ENCODE results near the gene RPS6KA1.
A peak's percentile ranks its signal among the peaks of the same experiment; 100 is the strongest.
"Not testable (repeated sequence)": the region's sequence is repeated elsewhere in the genome, so short reads cannot be mapped to it uniquely, and the experiment has no call there.

The RPS6KA1 gene

DNA sequence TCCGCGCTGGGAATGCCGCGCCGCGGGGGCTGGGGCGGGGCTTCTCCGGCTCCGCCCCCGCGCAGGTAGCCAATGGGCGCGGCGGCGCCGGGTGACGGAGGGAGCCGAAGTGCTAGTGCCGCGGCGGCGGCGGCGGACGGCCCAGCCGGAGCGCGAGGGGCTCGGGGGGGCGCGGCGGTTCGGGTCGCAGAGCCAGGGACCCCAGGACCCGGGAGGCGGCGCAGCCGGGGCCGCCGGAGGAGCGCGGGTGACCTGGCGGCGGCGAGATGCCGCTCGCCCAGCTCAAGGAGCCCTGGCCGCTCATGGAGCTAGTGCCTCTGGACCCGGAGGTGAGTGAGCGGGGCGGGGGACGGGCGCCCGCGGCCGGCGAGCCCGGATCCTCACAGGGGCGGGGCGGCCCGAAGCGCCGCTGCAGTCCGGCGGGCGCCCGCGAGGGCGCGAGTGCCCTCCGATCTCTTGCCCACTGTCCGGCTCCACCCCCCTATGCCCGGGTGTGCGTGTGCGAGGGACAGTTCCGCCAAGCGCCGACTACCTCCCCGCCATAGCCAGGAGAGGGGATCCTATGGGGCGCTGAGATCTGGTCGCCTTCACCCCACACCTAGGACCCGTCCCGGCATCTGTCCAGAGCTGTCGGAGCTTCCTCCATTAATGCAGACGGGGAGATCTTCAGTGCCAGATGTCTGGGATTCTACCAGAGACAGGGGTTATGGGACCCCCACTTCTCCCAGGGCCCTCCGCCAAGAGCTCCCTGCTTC is at the start of gene RPS6KA1:
Gene RPS6KA1 (plus strand): TSS at position 107 of the 755 bp plus-strand sequence. CDS start 160 bp downstream, at position 267.
- DNase-seq (ENCODE audit: low read depth, low spot score) = peak; percentile 62

DNA sequence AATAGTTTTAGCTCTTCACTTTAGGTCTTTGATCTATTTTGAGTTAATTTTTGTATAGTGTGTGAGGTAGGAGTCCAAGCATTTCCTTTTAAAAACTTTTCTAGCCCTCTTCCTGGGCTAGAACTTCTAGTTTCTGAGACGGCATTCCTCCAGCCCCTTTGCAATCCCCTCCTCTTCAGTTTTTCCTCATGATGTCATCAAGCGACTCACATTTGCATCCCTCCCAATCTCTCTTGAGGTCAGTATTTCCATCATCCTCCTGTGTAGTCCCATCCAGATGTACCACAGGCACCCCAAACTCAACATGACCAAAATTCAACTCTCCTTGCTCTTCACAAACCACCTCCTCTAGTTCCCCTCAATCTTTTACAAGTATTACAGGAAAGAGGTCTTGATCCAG is 46.6 kb upstream of the RPS6KA1 start:
- no peak for DNase-seq (ENCODE audit: low read depth, low spot score)

DNA sequence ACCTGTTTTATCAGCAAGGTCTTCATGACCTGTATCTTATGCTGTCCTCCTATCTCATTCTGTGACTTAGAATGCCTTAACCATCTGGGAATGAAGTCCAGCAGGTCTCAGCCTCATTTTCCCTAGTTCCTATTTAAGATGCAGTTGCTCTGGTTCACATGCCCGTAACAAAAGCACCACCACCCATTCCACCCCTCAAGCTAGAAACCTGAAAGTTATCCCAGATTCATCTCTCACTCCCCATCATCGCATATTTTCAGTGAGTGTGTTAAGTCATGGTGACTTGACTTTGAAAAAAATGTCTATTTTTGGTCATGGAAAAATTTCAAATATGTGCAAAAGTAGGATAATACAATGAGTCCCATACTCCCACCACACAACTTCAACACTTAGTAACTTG is 45.6 kb upstream of the RPS6KA1 start:
- no peak for DNase-seq (ENCODE audit: low read depth, low spot score)

DNA sequence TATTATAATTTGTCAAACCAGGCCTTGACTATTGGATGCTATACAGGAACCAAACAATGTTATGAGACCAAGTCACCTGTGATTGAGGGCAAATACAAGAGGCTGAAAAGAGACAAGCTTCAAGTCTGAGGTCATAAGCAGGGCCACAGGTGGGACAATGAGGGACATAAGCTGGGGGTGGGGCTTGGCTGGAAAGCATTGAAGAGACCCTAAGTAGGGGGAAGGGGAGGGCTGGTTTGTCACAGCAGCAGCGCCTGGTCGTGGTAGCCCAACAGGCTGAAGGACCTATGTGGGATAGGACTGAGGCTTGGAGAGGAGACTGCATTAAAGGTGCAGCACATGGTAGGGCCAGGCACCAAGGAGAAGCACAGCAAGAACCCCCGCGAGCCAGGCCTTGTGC is 39.4 kb upstream of the RPS6KA1 start:
- DNase-seq (ENCODE audit: low read depth, low spot score) = no peak

DNA sequence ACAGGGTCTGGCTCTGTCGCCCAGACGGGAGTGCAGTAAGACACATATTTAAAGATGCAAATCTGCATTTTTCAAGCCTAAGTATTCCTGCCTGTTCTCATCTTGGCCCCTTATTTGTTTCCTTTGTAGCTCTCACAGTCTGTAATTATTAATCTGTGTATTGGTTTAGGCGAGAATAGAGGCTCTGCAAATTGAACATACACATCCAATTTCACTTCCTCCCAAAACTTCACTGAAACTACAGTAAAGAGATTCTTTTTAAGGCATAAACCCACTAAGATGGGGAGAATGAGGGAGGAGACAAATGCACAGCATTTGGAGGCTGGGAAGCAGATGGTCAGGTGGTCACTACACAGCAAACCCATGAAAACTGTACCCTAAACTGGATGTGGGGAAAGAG is 36.3 kb upstream of the RPS6KA1 start:
- no peak for DNase-seq (ENCODE audit: low read depth, low spot score)

DNA sequence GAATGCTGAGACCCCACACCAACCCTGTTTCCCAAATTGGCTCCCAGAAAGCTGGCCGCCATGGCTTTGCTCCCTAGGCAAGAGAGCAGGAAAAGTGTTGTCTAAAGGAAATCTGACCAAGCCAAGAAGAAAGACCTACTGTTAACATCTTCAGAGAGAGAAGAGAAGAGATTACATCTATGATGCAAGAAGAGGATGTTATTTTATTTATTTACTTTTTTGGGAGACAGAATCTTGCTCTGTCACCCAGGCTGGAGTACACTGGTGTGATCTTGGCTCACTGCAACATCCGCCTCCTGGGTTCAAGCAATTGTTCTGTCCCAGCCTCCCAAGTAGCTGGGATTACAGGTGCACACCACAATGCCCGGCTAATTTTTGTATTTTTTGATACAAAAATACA is 35.6 kb upstream of the RPS6KA1 start:
- no peak for DNase-seq (ENCODE audit: low read depth, low spot score)

DNA sequence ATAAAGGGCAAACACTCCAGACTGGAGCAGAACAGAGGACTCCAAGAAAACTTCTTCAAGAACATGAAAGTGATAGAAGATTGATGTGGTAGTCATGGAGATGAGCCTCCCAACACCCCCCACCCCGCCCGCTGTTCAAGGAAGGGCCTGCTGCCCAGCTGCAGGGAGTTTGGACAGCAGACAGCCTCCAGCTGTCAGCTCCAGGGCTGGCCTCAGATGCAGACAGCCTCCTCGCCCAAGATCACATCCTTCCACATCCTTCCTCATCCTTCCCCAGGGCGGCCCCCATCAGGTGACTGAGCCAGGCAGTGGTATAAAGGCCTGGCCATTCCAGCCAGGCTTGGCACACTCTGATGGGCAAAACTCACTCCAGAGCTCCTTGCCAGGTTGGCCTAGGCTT is 32.7 kb upstream of the RPS6KA1 start:
- no peak for DNase-seq (ENCODE audit: low read depth, low spot score)

DNA sequence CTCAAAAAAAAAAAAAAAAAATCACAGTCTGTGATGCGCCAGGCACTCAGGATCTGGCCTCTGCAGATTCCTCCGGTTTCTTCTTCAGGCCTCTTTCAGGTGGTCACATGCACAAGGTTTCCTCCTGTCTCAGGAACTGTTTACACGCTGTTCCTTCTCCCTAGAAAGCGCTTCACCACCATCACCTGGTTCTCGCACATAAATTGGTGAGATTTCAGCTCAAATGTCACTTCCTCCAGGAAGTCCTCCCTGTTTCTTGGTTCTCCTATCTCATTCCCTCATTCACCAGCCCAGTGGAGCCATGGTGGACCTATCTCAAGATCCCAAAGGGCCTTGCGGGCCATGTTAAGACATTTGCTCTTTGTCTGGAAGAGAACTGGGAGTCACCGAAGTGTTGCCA is 30.7 kb upstream of the RPS6KA1 start:
- DNase-seq (ENCODE audit: low read depth, low spot score) = no peak

DNA sequence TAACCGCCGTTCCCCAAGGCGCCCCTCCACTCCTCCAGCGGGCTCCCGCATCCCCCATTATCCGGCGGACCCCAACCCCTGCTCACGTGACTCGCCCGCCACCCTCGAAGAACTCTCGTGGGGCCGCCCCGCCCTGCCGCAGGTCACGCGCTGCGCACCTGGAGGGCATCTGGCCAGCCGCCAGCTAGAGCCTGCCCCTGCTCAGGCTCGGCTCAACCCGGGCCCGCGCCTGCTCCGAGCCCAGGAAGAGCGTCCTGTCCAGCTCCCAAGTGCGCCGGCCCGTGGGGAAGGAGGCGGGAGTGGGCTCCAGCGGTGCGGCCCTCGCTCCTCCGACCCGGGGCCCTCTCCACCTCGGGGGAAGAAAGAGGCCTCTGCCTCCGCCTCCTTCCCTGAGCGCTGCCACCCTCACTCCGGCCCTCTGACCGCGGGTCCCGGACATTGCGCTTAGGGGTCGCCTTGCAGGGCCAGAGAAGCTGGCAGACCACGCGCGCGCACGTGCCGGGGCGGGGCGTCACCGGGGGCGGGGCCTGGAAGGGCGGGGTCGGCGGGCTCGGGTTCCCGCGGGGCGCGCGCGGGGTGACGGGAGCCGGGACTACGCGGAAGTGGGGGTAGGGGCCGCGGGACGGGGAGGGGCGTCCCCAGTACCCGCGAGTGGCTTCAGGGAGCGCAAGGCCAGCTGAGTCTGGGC is 28.9 kb upstream of the RPS6KA1 start:
- peak; percentile 82 for DNase-seq (ENCODE audit: low read depth, low spot score)

DNA sequence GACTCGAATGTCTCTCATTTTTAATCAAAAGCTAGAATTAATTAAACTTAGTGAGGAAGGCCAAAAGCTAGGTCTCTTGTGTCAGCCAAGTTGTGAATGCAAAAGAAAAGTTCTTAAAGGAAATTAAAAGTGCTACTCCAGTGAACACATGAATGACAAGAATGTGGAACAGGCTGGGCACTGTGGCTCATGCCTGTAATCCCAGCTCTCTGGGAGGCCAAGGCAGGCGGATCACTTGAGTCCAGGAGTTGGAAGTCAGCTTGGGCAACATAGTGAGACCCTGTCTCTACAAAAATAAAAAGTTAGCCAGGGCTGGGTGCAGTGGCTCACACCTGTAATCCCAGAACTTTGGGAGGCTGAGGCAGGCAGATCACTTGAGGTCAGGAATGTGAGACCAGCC is 18.9 kb upstream of the RPS6KA1 start:
- not testable (repeated sequence) for DNase-seq (ENCODE audit: low read depth, low spot score)

DNA sequence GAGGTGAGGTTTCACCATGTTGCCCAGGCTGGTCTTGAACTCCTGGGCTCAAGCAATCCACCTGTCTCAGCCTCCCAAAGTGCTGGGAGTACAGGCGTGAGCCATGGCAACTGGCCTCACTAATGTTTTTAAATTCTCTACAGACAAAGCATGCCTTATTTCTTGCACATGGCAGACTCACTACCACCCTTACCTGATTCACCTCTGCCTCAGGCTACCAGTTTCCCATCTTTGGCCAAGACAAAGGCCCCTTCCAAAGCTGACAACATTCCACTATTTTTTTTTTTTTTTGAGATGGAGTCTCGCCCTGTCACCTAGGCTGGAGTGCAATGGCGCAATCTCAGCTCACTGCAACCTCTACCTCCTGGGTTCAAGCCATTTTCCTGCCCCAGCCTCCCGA is 13.7 kb upstream of the RPS6KA1 start:
- not testable (repeated sequence) for DNase-seq (ENCODE audit: low read depth, low spot score)

DNA sequence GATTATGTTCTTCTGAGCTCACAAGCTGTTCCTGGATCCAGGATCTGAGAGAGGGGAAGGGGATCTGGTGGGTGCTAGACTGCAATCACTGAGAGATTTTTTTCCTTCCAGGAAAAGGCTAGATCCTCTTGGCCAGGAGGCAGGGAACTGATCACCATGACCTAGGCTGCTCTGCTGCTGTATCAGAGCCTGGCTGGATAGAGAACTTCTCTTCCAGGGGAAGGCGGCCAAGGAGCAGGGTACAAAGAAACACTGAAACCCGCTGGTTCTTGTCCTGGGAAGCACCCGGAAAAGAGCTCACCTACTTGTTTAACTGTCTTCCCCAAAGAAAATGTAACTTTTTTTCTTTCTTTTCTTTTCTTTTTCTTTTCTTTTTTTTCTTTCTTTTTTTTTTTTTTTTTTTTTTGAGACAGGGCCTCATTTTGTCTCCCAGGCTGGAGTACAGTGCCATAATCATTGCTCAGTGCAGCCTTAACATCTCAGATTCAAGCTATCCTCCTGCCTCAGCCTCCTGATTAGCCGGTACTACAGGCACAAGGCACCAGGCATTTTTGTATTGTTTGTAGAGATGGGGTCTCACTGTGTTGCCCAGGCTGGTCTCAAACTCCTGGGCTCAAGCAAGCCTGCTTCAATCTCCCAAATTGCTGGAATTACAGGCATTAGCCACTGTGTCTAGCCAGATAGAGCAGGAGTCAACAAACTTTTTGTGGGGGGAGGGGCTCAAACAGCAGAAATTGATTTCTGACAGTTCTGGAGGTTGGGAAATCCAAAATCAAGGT is 12.4 kb upstream of the RPS6KA1 start:
- DNase-seq (ENCODE audit: low read depth, low spot score) = no peak

DNA sequence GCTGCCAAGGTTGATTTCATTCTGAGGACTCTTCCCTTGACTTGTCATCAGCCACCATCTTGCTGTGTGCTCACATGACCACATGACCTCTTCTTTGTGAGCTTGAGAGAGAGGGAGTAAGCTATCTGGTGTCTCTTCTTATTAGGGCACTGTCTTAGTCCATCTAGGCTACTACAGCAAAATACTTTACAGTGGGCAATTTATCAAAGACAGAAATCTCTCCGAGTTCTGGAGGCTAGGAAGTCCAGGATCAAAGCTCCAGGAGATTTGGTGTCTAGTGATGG is 11.9 kb upstream of the RPS6KA1 start:
- DNase-seq (ENCODE audit: low read depth, low spot score) = no peak

DNA sequence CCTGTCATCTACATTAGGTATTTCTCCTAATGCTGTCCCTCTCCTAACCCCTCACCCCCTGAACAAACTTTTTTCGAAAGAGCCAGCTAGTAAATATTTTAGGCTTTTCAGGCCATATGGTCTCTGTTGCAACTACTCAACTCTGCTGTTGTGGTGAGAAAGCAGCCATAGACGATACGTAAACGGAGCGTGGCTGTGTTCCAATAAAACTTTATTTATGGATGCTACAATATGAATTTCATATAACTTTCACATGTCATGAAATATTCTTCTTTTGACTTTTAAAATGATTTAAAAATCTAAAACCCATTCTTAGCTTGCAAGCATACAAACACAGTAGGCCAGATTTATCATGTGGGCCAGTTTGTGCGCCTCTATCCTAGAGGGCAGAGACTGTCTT is 11.2 kb upstream of the RPS6KA1 start:
- DNase-seq (ENCODE audit: low read depth, low spot score) = no peak

DNA sequence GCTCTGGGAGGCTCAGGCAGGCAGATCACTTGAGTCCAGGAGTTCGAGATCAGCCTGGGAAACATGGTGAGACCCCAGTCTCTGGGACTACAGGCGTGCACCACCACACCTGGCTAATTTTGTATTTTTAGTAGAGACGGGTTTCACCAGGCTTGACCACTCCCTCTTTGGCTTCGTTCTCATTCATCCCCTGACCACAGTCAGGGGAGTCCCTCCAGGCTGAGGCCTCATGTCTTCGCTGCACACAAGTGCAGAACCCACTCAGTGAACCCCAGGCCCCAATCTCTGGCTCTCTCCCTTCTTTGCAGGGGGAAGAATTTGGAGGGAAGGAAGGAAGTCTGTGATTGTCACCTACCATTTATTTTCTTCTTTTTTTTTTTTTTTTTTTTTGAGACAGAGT is 9.2 kb upstream of the RPS6KA1 start:
- no peak for DNase-seq (ENCODE audit: low read depth, low spot score)

DNA sequence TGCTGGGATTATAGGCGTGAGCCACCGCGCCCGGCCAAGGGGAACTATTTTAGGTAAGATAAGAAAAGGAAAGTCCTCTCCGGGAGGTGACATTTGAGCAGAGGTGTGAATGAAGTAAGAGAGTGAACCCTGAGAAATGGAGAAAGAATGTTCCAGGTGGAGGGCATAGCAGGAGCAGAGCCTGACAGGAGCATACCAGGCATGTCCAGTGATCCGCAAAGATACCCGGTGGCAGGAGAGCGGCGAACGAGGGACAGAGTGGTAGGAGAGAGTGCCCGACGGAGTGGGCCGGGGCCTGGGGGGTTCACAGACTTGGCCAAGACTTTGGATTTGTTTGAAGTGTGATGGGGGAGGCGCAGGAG is 7.9 kb upstream of the RPS6KA1 start:
- no peak for DNase-seq (ENCODE audit: low read depth, low spot score)

DNA sequence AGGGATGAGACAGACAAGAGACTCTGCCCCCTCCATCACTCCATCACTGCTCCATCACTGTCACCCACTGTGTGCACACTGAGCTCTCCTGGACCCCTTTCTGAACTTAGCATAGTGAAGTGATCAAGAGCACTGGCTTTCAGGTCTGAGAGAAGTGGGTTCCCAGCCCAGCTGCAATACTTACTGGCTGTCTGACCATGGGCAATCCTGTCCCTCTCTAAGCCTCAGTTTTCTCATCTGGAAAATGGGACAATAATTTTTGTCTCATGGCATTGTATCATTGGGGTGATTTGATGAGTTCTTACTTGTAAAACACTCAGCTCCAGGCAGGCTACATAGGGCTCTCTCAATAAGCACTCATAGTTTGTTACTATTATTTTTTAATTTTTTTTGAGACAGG is 7.5 kb upstream of the RPS6KA1 start:
- DNase-seq (ENCODE audit: low read depth, low spot score) = no peak

DNA sequence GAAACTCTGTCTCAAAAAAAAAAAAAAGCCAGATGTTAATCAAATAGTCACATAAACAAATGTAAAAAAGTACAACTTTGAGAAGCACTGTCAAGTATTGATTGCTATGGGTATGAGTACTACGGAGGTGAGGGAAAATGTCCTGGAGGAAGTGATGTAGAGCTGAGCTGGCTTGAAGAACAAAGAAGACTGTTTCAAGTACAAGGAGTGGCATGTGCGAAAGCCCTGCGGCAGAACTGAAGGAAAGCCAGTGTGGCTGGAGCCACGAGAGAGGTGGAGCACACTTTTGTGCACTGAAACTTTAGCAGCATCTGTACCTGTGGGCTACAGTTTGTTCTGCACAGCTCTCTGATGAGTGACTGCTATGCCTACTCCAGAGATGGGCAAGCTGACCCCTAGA is 5.4 kb upstream of the RPS6KA1 start:
- peak; percentile 23 for DNase-seq (ENCODE audit: low read depth, low spot score)

DNA sequence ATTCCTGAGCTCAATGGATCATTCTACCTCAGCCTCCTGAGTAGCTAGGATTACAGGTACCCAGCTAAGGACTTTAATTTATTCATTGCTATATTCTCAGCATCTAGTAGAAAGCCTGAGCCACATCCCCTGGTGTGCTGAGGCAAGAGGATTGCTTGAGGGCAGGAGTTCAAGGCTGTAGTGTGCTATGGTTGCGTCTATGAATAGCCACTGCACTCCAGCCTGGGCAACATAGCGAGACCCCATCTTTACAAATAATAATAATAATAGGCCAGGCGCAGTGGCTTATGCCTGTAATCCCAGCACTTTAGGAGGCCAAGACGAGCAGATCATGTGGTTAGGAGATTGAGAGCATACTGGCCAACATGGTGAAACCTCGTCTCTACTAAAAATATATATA is 3.3 kb upstream of the RPS6KA1 start:
- DNase-seq (ENCODE audit: low read depth, low spot score) = no peak

DNA sequence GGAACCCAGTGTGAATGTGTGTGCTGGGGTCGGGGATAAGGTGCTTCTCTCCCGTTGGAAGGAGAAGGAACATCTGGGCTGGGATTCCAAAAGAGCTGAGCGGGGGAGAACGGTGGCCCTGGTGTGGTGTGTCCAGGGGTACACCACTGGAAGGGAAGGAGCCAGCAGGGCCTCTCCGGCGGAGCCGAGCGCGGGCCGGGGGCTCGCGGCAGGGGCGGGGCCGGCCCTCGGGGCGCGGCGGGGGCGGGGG is 231 bp upstream of the RPS6KA1 start:
- DNase-seq (ENCODE audit: low read depth, low spot score) = peak; percentile 60

DNA sequence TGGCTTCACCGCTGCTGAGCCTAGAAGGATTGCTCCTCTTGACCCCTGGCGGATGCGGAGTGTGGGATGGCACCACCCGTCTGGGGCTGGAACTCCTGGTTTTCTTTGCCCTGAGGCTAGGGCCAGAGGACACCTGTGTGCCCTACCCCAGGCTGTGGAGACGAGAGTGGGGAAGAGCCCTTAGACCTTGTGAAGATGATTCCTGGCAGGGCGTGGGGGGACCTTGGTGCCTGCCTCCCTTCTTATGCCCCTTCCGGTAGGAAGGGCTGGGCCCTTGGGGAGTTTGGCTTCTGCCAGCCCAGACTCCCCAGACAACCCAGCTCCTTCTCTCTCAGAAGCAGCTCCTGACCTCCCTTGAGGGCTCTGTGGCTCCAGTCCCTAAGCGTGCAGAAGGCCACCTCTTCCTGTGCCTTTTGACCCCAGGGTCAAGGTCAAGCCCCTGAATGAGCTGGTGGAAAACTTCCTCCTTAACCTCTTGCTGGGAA is 891 bp downstream of the RPS6KA1 start:
- DNase-seq (ENCODE audit: low read depth, low spot score) = peak; percentile 52

DNA sequence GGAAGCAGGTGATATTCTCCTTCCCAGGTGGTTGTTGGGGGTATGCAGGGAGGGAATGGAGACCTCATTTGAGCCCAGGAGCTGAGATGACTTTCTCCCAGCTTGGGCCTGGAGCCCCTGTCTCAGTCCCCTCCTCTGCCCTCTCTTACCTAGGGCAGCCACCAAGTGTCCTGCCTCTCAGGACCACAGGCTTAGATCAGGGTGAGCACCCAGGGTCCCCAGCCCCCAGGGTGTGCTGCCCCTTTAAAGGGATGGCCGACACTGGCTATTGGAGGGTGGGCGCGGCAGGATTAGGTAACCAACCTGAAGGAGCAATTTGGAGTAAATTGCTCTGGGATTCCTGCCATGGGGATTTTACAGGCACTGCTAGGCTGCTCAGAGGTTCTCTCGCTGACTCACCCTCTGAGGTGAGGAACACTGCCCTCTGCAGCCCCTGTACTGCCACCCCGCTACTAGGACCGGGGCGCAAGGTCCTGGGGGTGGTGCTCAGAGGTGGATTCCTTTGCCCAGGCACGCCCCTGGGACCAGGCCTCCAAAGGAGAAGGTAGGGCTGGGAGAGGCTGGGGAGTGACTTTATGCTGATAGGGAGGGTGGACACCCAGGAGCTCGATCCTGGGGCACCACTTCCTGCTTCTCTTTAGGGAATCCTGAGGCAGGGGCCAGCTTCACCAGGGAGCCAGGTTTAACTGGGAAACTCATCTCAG is 1.5 kb downstream of the RPS6KA1 start:
- peak; percentile 84 for DNase-seq (ENCODE audit: low read depth, low spot score)

Data from ELF-1 (cell line).